NCI-H446 (cell line): ENCODE data around the gene SGCA.

Experiments used
- DNase-seq, 2 experiments: peaks; one replicate each; lab custom pipeline; 2025; lab: John Stamatoyannopoulos, UW

SGCA gene

DNA sequence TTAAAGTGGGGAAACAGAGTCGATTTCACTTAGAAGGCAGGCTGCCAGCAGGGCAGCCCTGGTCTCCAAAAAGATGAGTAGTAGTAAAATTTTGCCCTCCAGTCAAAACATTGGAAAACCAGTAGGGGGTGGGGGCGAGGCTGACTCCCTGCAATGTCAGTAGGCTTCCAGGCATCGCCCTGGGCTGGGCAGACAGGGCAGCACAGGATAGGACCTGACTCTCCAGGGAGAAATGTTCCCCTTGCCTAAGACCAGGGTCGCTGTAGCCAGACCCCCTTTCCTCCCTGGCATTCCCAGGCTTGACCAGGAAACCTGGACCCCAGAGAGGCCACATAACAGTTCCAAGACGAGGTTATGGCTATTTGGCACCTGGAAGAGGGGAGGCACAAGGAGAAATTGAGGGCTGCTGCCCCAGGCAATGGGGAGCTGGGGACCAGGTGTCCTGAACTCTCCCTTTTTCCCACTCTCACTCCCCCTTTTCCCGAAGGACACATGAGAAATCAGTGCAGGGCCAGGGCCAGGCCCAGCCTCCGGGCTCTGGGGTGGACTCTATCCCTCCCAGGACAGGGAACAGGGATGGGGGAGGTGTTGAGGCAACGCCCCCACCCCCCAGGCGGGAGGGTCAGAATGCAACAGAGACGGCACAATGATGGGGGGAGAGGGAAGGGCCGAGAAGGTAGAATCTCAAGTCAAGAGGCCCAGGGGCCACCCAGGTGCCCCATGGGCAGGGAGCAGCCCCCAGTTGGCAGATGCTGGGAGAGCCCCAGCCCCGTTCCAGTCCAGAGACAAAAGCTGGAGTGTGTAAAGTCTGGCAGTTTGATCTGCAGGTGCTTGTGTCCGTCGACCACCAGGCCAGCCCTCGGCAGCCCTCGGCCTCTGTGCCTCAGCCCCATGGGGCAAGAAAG lies 31.3 kb upstream of the SGCA start:
- no peak for DNase-seq

- no peak for DNase-seq
These were observed 30.3 kb upstream of the SGCA start for GRCh38 chr17:50135316-50136095.

DNA sequence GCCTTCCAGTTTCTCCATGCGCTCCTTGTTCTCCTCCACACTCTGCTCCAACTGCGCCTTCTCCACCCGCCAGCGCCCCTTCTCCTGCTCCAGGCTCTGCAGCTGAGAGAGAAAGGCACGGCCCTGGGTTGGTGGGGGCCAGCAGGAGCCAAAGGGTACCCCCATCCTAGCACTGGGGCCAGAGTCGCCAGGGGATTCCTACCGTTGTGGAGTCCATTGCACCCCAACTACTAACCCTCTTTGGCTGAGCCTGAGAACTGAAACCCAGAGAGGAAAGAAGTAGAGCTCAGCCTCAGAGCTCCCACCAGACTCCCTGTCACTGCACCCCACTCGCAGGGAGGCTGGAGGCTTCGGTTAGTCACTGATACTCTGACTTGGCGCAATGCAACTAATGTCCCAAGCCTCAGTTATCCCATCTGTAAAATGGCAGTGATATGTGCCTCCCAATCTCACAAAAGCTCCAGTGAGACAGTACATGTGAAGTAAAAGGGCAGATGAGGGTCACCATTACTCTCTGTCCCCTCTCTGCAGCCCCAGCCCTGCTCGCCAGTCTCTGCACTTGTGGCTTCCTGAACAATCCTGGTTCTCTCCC lies 29.6 kb upstream of the SGCA start:
- DNase-seq: no peak

DNA sequence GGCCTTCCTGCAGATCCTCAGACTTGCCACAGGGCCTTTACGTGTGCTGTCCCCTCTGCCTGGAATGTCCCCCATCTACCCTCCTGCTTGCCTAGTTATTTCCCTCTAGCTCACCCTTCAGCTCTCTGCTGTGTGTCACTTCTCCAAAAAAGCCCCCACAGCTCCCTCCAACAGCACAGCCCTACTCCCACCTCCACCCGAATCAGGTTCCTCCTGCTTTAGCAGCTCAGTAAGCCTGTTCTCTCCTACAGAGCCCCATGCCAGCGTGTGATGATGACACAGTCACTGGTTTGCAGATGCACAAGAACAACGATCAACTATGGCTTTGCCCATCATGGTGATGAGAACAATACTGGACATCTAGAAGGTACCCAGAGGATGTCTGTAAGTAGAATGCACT lies 28.8 kb upstream of the SGCA start:
- DNase-seq: no peak

GRCh38 chr17:50139185-50139783 lies 26.5 kb upstream of the SGCA start:
- no peak for DNase-seq

GRCh38 chr17:50139950-50140885 lies 25.6 kb upstream of the SGCA start:
- DNase-seq: peak in 1 of 2 experiments; percentile 35

- DNase-seq: no peak
These were observed 24.6 kb upstream of the SGCA start for GRCh38 chr17:50141026-50141744.

DNA sequence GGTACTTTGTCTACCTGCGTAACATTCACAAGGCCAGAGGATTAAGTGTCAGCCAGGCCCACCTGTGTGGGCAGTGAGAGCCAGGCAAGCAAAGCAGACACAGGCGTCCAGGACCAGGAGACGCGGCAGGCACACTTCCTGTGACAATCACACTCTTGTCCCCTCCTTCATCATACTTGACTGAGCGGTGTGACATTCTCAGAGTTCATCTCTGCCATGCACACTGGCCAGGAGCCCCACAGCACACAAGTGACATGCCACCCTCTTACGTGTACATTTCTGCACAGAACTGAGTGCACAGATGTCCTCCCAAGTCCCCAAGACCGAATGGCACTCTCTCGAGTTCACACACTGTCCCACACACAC lies 24.1 kb upstream of the SGCA start:
- no peak for DNase-seq

GRCh38 chr17:50143461-50144176 lies 22.2 kb upstream of the SGCA start:
- no peak for DNase-seq

GRCh38 chr17:50144355-50144754 lies 21.4 kb upstream of the SGCA start:
- no peak for DNase-seq

GRCh38 chr17:50144845-50145531 lies 20.8 kb upstream of the SGCA start:
- DNase-seq: no peak

DNA sequence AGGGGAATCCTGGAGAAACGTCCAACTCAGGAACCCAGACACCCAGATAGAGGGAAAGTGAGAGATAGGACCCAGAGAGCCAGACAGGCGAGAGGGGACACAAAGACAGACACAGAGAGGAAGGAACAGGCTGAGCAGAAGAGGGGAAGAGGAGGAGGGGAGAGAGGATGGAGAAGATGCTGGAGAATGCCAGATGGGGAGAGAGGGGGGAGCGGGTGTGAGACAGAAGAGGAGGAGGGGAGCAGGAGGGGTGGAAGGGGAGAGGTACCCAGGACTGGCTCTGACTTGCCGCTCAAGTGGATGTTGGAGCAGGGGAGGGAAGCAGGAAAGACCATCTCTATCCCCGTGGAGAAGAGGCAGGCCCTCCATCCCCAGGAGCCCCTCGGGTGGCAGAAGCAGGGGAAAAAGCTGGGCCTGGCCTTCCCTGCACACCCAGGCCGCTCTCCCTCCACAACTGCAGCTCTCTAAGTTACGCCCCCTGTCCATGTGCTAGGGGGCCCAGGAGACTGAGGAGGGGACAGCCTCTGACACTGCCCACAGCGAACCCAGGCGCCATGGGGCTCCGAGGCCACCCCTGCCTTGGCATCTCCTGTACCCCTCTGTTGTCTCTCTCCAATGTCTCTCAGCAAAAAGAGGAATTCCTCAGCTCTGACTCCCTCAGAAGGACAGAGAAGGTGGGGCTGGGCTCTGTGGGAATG lies 20.1 kb upstream of the SGCA start:
- no peak for DNase-seq

- no peak for DNase-seq
These were observed 19.4 kb upstream of the SGCA start for GRCh38 chr17:50146230-50146926.

DNA sequence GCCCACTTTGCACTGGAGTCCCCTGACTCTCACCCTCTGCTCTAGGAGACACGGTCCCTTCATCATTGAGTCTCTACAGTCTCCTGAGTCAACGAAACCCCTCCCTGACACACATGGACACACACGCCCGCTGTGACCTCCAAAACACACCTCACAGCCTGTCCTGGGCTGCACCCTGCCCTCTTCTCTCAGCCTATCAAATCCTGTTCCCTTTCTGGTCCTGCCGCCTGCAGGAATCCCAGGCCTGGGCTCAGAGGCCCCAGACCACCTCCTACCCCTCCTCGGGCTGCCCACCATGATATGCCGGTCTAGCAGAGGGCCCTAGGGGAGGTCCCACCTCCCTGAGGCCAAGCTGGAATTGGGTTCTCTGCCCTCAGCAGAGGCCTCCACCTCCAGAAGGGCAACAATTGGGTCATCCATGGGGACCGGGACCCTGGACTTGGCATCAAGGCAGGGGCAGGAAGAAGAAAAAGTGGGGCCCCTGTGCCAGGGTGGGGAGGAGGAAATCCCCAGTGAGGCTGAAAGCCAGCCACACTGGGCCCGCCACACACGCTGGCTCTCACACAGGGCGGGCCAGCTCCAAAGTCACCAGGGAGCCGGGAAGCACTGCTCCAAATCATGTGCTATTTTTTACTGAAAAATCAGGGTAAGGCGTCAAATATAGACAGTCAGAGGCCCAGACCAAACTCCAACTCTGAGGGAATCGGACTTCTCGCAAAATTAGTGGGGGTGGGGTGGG lies 18.7 kb upstream of the SGCA start:
- DNase-seq: no peak

GRCh38 chr17:50147841-50148225 lies 18.0 kb upstream of the SGCA start:
- DNase-seq: no peak

DNA sequence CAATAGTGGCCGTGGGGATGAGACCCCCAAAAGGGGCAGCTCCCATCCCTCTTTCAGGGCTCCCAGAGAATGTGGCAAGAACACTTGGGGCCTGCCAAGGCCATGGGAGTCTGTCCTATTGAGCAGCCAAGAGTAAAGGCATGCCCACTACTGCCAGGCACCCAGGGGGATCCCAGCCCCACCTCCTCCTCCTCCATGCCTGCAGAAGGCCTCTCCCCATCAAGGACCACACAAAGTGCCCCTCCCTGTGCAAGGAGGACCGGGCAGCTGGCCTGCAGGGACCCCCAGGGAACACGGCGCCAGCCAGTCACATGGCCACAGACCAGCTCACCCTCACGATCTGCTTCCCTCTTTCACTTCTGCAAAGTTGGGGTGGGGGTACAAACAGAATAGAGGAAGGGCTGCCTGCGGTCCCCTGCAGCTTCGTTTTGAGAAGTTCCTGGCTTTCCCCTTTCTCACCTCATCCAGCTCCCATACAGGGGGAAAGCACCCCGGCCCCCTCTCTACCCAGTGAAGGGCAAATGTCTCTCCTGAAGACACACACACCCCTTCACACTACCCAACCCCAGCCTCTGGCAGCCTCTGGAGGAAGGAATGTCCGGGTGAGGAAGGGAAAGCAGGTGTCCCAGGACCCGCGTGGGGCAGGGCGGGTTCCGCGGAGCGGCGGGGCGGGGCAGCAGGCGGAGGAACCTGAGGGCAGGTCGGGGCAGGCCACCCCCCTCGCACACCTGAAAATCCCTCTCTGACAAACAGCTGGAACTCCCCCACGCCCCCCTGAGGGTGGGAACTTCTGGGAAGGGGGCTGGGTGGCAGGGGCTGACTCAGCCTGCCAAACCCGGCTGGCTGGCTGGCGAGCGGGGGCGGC lies 17.3 kb upstream of the SGCA start:
- DNase-seq: no peak

DNA sequence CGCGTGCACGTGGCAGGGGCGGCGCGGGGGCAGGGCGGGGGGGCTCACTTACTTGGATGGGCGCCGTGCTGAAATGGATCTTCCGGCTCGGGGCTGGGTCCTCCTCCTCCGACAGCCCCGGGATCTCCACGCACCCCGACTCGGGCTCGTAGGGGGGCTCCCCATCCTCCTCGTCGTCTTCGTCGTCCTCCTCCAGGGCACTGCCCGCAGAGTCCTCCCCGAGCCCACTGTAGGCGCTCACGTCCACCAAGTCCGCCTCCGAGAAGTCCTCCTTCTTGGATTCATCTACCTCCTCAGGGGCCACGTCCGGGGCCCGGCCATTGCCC lies 16.8 kb upstream of the SGCA start:
- DNase-seq: no peak
